Skin epidermis (tissue), 12 donors: Measurements from ENCODE around the gene SYNE1.
"Not testable (repeated sequence)": the region's sequence is repeated elsewhere in the genome, so short reads cannot be mapped to it uniquely, and the experiment has no call there.

Experiments
- H3K27ac ChIP-seq, 21 experiments: fragments of 200-600 bp; sonication (generic) in 11 of 21; one replicate each; pipeline ENCODE4 v1.5.0; 2020; ENCODE audit warnings: mild to moderate bottlenecking in 3 of 21, inconsistent platforms in 2 of 21, moderate library complexity in 2 of 21
- H3K4me3 ChIP-seq, 7 experiments: fragments of 200-600 bp; sonication (generic) in 2 of 7; one replicate each; pipeline ENCODE4 v1.5.0; 2020; ENCODE audit warnings: inconsistent platforms in 2 of 7, mild to moderate bottlenecking in 2 of 7, moderate library complexity in 1 of 7

SYNE1 gene

DNA sequence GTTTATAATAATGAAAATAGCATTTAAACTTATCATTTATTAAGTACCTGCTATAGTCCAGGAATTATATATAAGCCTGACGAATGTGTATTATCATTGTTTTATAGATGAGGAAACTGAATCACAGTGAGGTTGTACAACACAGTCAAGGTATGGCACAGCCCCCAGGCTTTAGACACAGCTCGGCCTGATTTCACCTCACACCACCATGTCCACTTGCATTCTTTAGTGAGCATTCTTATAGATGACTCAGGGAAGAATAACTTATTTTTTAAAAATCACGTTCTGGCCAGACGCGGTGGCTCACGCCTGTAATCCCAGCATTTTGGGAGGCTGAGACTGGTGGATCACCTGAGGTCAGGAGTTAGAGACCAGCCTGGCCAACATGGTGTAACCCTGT, 289.0 kb downstream of the SYNE1 start:
- H3K27ac ChIP-seq = no peak overlapping the region
- no peak overlapping the region for H3K4me3 ChIP-seq

DNA sequence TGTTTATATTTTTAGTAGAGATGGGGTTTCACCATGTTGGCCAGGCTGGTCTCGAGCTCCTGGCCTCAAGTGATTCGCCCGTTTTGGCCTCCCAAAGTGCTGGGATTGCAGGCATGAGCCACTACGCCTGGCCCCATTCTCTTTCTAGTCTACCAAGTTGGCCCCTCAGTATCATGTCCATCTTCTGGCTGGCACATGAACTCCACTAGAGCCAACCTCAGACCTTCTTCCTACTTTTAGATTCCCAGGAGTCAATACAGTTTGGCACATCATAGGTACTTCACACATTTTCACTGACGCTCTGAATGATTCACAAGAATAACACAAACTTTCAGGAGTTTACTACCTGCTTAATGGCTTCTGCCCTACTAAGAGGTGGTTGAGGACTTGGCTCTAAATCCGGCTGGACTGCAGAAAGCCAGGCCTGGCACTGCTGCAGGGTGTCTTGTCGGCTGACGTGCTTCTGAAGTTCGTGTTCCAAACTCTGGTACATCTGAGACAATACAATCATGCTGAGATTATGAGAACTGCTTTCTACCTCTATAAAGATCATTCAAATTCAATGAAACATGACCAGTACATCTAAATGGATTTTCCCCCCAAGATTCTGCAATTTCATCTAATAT, 293.3 kb downstream of the SYNE1 start:
- no peak overlapping the region for H3K4me3 ChIP-seq
- no peak overlapping the region for H3K27ac ChIP-seq

DNA sequence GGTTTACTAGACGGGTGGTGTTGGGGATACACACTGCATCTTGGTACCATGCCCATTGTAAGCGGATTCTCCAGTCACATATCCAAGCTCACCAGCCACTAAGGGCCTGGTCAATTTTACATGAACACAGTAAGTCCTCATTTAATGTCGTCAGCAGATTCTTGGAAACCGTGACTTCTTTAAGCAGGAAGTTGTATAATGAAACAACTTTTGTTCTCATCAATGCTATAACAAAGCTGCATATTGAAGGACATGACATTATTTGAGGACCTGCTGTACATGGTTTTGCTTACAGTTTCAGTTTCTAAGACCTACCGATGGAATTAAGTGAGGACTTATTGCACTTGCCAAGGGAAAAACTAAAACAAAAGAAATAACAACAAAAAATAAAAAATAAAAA, 295.6 kb downstream of the SYNE1 start:
- Histone ChIP-seq H3K4me3 (no peak overlapping the region), H3K27ac (no peak overlapping the region)

DNA sequence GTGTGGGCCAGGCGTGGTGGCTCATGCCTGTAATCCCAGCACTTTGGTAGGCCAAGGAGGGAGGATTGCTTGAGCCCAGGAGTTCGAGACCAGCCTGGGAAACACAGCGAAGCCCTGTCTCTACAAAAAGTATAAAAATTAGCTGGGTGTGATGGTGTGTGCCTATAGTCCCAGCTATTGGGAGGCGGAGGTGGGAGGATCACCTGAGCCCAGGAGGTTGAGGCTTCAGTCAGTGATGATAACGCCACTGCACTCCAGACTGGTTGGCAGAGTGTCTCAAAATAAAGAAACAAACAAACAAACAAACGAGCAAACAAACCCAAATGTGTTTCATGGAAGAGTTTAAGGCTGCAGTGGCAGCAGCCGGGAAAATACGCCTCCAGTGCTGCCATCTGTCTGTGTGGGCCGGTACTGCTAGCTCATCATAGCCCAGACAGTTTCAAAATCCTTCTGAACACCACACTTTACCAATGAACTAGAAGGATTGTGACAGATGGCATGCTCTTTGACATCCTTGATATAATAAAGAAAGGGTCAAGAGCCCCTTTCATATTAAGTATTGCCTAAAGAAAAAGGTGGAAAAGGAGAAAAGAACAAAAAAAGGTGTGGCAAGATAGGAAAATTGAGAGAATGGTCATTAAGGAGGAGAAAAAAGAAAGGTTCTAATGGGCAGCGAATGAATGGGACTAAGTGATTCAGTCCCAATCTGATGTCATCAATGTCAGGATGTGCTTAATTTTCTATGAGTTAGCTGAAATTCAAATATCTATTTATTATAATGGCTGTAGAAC, 298.6 kb downstream of the SYNE1 start:
- H3K4me3 ChIP-seq = no peak overlapping the region
- no peak overlapping the region for H3K27ac ChIP-seq

DNA sequence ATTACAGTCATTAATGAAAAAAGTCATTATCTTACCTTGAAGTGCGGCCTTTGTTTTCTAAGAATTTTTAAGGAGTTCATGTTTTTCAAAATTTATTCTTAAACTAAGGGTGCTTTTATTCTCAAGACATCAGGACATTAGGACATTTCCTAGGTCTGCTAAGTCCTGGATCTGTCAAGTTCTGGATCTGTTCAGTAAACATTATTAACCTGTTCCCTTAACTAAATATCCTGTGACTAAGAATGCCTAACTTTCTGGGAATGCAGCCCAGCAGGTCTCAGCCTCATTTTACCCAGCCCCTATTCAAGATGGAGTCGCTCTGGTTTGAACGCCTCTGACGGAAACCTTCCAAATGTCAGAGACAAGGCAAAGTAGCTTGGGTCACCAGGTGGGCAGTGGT, 302.6 kb downstream of the SYNE1 start:
- Histone ChIP-seq H3K4me3 (no peak overlapping the region), H3K27ac (no peak overlapping the region)

DNA sequence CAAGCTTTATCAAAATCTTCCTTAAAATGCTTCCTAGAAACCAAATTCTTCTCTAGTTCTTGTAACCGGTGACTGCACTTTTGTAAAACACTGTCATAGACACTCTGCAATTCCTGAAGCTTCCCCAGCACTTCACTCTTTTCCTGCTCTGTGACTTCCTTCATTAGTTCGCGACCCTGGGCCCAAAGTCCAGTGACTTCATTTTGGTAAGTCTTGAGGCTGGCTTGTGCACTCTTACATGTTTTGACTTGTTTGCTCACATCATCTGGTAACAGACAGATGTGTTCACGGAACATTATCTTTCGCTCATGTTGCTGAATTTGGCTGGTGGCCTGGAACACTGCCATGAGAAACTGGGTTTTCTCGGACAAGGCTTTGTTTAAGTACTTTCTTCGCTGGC, 306.2 kb downstream of the SYNE1 start:
- Histone ChIP-seq H3K4me3 (no peak overlapping the region), H3K27ac (no peak overlapping the region)

DNA sequence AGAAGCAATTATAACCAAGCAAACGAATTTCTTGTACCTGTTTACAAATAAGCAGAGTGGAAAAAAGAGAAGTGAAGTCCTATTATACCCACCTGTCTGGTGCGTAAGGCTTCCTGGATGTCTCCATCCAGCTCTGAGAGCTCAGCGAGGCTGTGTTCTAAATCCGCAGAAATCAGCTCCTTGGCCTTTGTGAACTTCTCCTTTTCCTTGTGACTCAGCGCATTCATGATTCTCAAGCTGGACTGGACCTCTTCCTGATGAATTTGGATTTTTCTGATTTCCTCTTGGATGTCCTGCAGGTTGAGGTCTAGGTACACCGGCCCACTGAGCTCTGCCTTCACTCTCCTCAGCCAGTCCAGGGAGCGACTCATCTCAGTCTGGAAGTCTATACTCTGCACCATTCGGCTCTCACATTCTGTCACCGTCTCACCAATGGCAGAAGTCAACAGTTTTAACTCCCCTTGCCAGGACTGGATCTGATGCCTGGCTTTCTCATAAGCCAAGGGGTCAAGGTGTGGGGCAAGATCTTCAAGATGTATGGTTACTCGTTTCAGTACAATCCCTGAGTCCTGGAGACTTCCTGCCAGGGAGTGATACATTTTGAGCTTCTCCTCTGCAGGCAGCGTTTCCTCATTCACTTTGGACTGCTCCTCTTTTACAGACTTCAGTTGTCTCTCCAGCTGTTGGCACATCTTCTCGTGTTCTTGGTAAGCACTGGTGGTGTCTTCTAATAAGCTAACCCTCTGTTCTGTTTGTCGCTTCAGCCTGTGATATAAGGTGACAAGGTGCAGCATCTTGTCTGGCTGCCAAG, 307.3 kb downstream of the SYNE1 start:
- no peak overlapping the region for H3K4me3 ChIP-seq
- H3K27ac ChIP-seq = no peak overlapping the region

DNA sequence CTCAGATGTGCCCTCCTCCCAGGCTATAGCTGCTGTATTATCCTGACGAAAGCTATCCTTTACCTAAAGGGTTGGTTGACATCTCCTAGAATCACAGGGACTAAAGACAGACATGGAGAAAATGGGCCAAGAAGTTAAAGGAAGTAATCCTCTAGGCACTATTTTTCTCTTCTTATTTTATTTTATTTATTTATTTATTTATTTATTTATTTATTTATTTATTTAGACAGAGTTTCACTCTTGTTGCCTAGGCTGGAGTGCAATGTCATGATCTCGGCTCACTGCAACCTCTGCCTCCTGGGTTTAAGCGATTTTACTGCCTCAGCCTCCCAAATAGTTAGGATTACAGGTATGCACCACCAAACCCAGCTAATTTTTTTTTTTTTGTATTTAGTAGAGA, 309.0 kb downstream of the SYNE1 start:
- H3K4me3 ChIP-seq, H3K27ac ChIP-seq: not testable (repeated sequence)

DNA sequence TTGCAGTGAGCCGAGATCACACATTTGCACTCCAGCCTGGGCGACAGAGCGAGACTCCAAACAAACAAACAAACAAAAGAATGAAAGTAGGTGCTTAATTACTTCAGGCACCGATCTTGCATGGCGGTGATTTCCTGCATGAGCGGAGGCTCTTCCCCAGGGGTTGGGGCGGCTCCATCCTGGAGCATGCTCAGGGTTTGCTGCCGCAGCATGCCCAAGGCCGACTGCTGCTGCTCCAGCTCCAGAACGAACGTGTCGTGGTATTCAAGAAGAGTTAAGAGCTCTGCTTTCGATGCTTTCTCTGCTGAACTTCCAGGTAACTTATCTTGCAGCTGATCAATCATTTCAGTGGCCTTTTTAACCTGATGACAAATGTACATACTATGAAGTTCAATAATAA, 313.8 kb downstream of the SYNE1 start:
- H3K4me3 ChIP-seq = no peak overlapping the region

DNA sequence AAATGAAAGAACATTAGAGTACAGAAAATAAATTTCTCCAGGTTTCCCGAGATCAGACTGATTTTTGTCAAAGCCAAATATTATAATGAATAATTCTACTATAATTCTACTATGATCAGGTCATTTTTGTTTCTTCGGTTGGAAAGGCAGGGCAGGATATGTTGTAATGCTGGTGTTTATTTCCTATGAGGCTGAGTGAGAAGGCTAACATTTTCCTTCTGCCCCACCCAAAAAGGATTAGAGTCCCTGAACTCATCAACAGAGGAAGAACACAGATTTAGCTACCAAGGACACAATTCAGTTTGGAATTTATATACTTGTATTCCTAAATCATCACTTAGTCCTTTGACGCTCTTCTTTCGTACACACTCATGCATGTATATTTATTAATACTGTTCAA, 318.9 kb downstream of the SYNE1 start:
- peak overlapping the region in 1 of 21 experiments; percentile 18 for H3K27ac ChIP-seq

More for the DNA sequence above, 313.8 kb downstream of the SYNE1 start:
- H3K27ac ChIP-seq = no peak overlapping the region

DNA sequence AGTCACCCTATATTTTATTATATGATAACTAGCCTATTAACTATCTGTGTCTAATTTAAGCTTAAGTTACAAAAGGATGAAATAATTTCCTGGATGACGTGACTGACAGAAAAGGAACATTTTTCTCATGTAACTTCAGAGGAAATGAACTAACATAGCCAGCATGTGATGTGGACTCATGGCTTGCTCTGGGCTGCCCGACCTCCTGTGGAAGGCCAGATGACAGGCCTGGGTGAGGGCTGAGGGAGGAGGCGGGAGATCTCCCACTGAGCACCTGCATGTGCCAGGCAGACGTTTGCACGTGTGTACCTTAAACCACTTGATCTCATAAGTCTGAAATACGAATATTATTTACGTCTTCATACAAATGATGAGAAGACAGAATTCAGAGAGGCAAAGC, 321.1 kb downstream of the SYNE1 start:
- H3K27ac ChIP-seq = peak overlapping the region in 7 of 21 experiments; percentile 3 to 65 (median 8)
- H3K4me3 ChIP-seq = no peak overlapping the region

More for the DNA sequence above, 318.9 kb downstream of the SYNE1 start:
- no peak overlapping the region for H3K4me3 ChIP-seq

DNA sequence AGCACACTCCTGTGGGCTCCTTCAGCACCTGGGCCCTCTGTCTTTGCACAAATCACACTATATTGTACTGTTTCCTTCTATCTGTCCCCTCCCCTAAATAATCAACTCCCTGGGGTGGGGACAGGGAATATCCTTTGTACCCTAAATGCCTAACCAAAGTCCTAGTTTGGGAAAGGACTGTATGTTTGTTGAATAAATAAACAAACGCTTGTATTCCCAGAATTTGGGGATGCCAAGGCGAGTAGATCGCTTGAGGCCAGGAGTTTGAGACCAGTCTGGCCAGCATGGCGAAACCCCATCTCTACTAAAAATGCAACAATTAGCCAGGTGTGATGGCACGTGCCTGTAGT, 322.7 kb downstream of the SYNE1 start:
- Histone ChIP-seq H3K27ac (peak overlapping the region in 3 of 21 experiments; percentile 3 to 51 (median 26)), H3K4me3 (no peak overlapping the region)

DNA sequence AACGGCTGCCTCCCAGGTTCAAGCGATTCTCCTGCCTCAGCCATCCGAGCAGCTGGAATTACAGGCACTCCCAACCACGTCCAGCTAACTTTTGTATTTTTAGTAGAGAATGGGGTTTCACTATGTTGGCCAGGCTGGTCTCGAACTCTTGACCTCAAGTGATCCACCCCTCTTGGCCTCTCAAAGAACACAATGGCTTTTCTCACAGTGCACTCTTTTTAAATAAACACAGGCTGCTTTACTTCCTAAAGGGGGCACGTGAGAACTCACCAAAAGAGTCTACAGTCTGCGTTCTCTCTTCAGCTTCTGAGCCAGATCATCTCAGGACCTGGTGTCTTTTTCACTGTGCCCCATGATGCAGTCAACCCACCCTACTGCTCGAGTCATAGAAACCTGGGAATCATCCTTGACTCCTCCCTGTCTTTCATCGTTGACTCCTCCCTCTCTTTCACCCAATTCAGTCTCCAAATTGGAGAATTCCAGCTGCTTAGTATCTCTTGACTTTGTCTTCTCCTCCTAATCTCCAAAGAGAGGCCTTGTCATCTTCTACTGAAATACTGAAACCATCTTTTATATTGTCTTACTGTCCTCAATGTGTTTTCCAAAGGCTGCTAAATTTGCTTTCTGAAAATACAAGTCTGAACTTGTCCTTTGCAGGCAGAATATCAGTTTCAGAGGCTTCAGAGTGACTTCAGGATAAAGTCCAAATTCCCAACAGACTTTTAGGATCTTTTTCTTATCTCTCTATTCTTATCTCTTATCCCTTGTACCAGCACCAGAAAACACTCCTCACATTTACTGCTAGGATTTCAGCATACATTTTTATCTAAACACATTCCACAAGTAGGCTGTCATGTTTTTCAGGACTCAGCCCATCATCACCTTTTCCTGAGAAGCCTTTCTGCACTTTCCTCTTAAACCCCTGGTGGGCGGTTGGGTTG, 323.4 kb downstream of the SYNE1 start:
- Histone ChIP-seq H3K4me3 (no peak overlapping the region), H3K27ac (peak overlapping the region in 3 of 21 experiments; percentile 3 to 51 (median 26))

DNA sequence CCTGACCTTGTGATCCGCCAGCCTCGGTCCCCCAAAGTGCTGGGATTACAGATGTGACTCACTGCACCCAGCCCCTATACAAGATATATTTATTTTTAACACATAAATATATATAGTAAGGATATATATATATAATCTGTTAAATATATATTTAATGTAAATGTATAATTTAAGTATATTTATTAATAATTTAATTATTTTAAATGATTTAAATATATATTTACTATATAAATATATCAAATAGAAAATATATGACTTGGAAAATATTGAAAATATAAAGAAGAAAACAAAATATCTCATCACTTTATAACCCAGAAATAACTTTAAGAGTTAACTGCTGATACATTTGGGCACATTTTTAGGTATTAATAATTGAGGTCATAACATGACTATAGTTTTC, 324.7 kb downstream of the SYNE1 start:
- Histone ChIP-seq H3K27ac (no peak overlapping the region), H3K4me3 (no peak overlapping the region)

DNA sequence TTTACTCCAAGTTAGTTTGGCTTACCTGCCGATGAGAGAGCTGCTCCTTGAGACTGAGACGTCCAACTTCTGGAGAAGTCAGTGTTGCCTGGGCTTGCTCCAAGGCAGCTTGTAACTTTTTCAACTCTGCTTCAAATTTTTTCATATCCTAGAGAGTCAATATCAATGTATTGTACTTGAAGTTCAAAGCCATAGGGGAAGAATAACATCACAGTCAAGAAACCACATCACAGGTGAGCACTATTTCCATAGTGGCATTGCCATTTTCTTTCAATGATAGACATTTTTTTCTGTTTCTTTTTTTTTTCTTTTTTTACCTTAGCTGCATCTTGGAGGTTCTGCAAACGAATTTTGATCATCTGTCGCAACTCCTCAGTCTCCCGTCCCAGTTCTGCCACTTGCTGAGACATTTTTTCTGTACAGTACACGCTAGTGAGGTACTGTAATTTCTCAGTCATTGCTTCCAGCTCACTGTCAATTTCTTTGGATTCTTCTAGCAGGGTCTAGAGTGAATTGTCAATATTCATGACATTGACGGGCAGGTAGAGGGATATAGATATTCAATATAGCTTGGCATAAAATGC, 326.7 kb downstream of the SYNE1 start:
- Histone ChIP-seq H3K27ac (peak overlapping the region in 1 of 21 experiments; percentile 51), H3K4me3 (no peak overlapping the region)

DNA sequence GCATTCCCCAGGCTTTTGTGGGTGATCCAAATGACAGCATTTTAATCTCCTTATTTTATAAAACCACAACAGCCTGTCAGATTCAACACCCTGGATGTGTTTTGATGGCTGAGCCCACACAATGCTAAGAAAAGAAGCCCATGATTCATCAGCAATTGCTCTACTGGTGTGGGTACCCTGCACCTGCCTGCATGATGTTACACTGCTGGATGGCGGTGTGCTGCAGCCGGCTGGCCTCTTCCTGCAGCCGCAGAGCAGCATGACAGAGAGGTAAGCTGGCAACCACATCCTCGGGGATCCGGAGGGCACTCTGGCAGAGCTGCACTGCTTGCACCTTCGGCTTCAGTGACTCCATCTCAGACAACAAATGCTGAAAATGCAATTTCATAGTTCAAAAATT, 327.5 kb downstream of the SYNE1 start:
- no peak overlapping the region for H3K4me3 ChIP-seq

DNA sequence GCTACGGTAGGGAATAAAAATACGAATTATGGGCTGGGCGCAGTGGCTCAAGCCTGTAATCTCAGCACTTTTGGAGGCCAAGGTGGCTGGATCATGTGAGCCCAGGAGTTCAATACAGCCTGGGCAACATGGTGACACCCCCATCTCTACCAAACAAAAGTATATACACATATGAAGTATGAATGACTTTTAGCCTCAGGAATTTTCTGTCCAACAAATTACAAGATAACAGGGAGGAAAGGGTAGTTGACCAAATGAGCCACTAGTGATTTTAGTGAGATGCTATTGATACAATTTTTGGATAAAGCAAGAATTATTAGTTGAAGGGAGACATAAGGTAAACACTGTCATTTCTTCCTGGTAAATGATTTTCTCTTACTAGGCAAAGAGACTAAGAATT, 328.2 kb downstream of the SYNE1 start:
- Histone ChIP-seq H3K27ac (no peak overlapping the region), H3K4me3 (no peak overlapping the region)

More for the DNA sequence above, 327.5 kb downstream of the SYNE1 start:
- H3K27ac ChIP-seq = peak overlapping the region in 1 of 21 experiments; percentile 51

DNA sequence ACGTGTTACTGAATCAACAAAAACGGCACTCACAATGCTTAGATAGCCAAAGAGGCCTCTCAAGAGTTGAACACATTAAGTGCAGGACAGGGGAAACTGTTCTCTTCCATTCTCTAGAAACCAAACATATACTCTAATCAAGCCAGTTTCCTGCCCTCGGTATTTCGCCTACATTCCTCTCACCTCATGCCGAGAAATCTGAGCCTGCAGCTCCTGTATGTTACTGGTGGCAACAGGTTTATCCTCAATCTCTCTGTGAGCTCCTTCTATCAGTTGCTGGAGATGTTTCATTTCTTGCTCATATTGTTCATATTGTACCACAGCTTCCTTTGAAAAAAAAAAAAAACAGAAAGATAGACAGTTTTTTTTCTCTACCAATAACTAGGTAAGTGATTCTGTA, 328.9 kb downstream of the SYNE1 start:
- no peak overlapping the region for H3K4me3 ChIP-seq
- no peak overlapping the region for H3K27ac ChIP-seq

DNA sequence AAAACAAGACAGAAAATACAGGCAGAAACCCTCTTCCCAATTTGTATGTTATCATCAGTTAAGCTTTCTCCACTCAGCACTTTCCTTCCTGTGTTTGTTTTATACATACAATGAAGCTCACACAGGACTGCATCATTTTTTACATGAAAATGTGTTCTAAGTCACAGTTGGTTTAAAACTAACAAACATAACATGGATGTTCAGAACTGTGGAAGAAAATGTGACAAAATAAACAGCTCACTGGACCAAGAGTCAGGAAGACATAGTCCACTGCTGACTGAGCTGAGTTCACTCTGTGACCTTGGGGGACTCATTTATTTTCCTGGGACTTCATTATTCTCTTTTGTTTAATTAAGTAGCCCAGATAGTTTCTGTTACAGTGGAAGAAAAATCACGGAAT, 331.5 kb downstream of the SYNE1 start:
- Histone ChIP-seq H3K4me3 (no peak overlapping the region), H3K27ac (no peak overlapping the region)
